HepG2 (cell line): ENCODE results near the gene HOXD8. TPM values are rescaled to one million over a fixed set of nuclear protein-coding genes. Genes with fewer than 3 reads are reported as not detected.

Experiments used
- ATAC-seq: fragments of 200-7000 bp; cut with Tn5 transposase; 3 replicates; pipeline ENCODE4 v1.9.1; 2020; ENCODE audit warnings: mild to moderate bottlenecking, moderate library complexity
- BruUV-seq: library from RNA; stranded (reverse); fragments of 400-500 nt; replicated peaks from 2 replicates; lab custom pipeline; 2021; lab: Mats Ljungman, UMichigan
- CTCF ChIA-PET: fragments of 300-600 bp; formaldehyde crosslinking; extraction: SDS; loops from one replicate; lab custom pipeline; 2021; ENCODE audit warnings: low total read pairs, inconsistent platforms, low intra/inter-chr PET ratio; lab: Yijun Ruan, JAX
- POLR2A ChIA-PET: fragments of 350-600 bp; sonication (Branson Sonifier 250); formaldehyde crosslinking; loops from one replicate; lab custom pipeline; 2020; ENCODE audit warnings: antibody characterized with exemption, inconsistent platforms; lab: Yijun Ruan, JAX
- DNase-seq: peaks from one replicate; pipeline ENCODE4 v3.0.0-alpha.2; 2015; ENCODE audit warnings: low spot score
- FAIRE-seq: peaks from 3 replicates; lab custom pipeline; 2011; peaks lifted over from hg19 to GRCh38; lab: Jason Lieb, UNC
- H2AFZ ChIP-seq: one replicate; pipeline ENCODE4 v1.6.1; 2011; ENCODE audit warnings: low read length, inconsistent platforms
- H3K27ac ChIP-seq: fragments of 300-600 bp; 3 replicates; pipeline ENCODE4 v1.8.0; 2011; ENCODE audit warnings: mixed run types, mild to moderate bottlenecking, mixed read lengths, low read length, inconsistent platforms; ENCODE audit not compliant: insufficient read depth; ENCODE audit errors: extremely low read length
- H3K27me3 ChIP-seq, 2 experiments: fragments of 200-600 bp in 1 of 2; 2 replicates in 1 of 2; 3 replicates in 1 of 2; pipeline versions ENCODE4 v1.6.0 to v1.8.0; 2011; ENCODE audit warnings: low read length in 2 of 2, mild to moderate bottlenecking in 2 of 2, moderate library complexity in 2 of 2, inconsistent platforms in 1 of 2; ENCODE audit not compliant: insufficient read depth in 2 of 2, control insufficient read depth in 1 of 2
- H3K36me3 ChIP-seq, 2 experiments: fragments of 200-600 bp in 1 of 2; replicated peaks in 1 of 2; 2 replicates in 1 of 2; 3 replicates in 1 of 2; pipeline versions ENCODE4 v1.5.1 to v1.8.0; 2011; ENCODE audit warnings: low read length in 2 of 2, inconsistent platforms in 1 of 2; ENCODE audit not compliant: insufficient read depth in 2 of 2, control insufficient read depth in 1 of 2
- H3K4me1 ChIP-seq: 2 replicates; pipeline ENCODE4 v1.5.1; 2012; ENCODE audit warnings: low read length, inconsistent platforms; ENCODE audit not compliant: insufficient read depth
- H3K4me2 ChIP-seq: 2 replicates; pipeline ENCODE4 v1.6.0; 2011; ENCODE audit warnings: low read depth, low read length, inconsistent platforms
- H3K4me3 ChIP-seq, 3 experiments: fragments of 200-600 bp in 1 of 3; sonication (generic), shearing (Covaris generic) in 1 of 3; replicated peaks in 1 of 3; 2 replicates each; pipeline ENCODE4 v1.5.1; 2011 to 2016; ENCODE audit warnings: low read length in 3 of 3, inconsistent platforms in 2 of 3, low read depth in 2 of 3, mild to moderate bottlenecking in 2 of 3, control low read depth in 1 of 3, mixed read lengths in 1 of 3; ENCODE audit not compliant: insufficient read depth in 1 of 3
- H3K79me2 ChIP-seq: one replicate; pipeline ENCODE4 v1.6.1; 2011; ENCODE audit warnings: low read length, inconsistent platforms; ENCODE audit not compliant: insufficient read depth
- H3K9ac ChIP-seq: 2 replicates; pipeline ENCODE4 v1.6.0; 2011; ENCODE audit warnings: mild to moderate bottlenecking, low read depth, low read length, inconsistent platforms; ENCODE audit not compliant: insufficient read depth
- H3K9me3 ChIP-seq: 2 replicates; pipeline ENCODE4 v1.5.1; 2012; ENCODE audit warnings: mild to moderate bottlenecking, low read length
- H4K20me1 ChIP-seq: 2 replicates; pipeline ENCODE4 v1.6.0; 2011; ENCODE audit warnings: inconsistent platforms, mild to moderate bottlenecking, low read length, moderate library complexity; ENCODE audit not compliant: insufficient read depth
- BHLHE40 ChIP-seq: IDR thresholded peaks from 2 replicates; pipeline ENCODE4 v1.6.1; 2011; ENCODE audit warnings: low read length, improper control_type of control experiment
- FLYWCH1 ChIP-seq: sonication (generic); formaldehyde crosslinking; IDR thresholded peaks from 2 replicates; pipeline ENCODE4 v1.8.1; 2023; ENCODE audit warnings: mild to moderate bottlenecking, missing genetic modification reagents
- HNRNPLL ChIP-seq: fragments of 200-400 bp; formaldehyde crosslinking; IDR thresholded peaks from 2 replicates; pipeline ENCODE4 v1.6.1; 2017; ENCODE audit warnings: mild to moderate bottlenecking, low read depth, low read length; ENCODE audit not compliant: poor library complexity, severe bottlenecking
- MTF2 ChIP-seq: sonication (generic); formaldehyde crosslinking; IDR thresholded peaks from 2 replicates; pipeline ENCODE4 v1.5.0; 2020; ENCODE audit warnings: missing genetic modification reagents, borderline replicate concordance
- SMAD9 ChIP-seq: sonication (generic); formaldehyde crosslinking; IDR thresholded peaks from 2 replicates; pipeline ENCODE4 v1.5.1; 2020; ENCODE audit warnings: mild to moderate bottlenecking, missing genetic modification reagents
- TOE1 ChIP-seq: sonication (generic); formaldehyde crosslinking; IDR thresholded peaks from 2 replicates; pipeline ENCODE4 v1.4.0; 2020; ENCODE audit warnings: mild to moderate bottlenecking, missing genetic modification reagents
- ZNF20 ChIP-seq: sonication (generic); formaldehyde crosslinking; IDR thresholded peaks from 2 replicates; pipeline ENCODE4 v1.4.0; 2020; ENCODE audit warnings: mild to moderate bottlenecking, moderate library complexity, missing genetic modification reagents
- ZNF281 ChIP-seq: sonication (generic); formaldehyde crosslinking; IDR thresholded peaks from 2 replicates; pipeline ENCODE4 v1.4.0; 2020; ENCODE audit warnings: missing genetic modification reagents, borderline replicate concordance
- WGBS: methylation state at CpG from one replicate; pipeline ENCODE4 v1.1.6; 2017; ENCODE audit warnings: low lambda C conversion rate; 5-methylcytosine and 5-hydroxymethylcytosine counted together
- in situ Hi-C: cut with HindIII; loops from 2 replicates; pipeline ENCODE4 v1.10.0; 2017; ENCODE audit warnings: low pct_unique_long_range_greater_than_20kb; ENCODE audit not compliant: extremely low pct_ligation_motif_present
- intact Hi-C: fragments of 100-400 bp; cut with micrococcal nuclease; formaldehyde crosslinking; loops from one replicate; pipeline ENCODE4 v1.10.0; 2022; ENCODE audit not compliant: unreplicated experiment
- polyA plus RNA-seq, 8 experiments: library from polyadenylated mRNA; depleted of rRNA in 3 of 8; stranded (reverse) in 7 of 8; unstranded in 1 of 8; fragments of >200 nt; fragmentation: Illumina TruSeq in 4 of 8; extraction: Trizol in 4 of 8; gene quantifications; 2 replicates each; pipeline versions ENCODE4 v1.2.1 to v1.2.3, GENCODE V29; 2011 to 2016; ENCODE audit warnings: low read depth in 4 of 8, missing spikeins in 1 of 8, mixed read lengths in 1 of 8; ENCODE audit not compliant: insufficient read depth in 1 of 8
- total RNA-seq, 5 experiments: library from RNA; depleted of rRNA; stranded (reverse); fragments of >200 nt; fragmentation: Illumina TruSeq; extraction: Trizol; gene quantifications; 2 replicates each; pipeline ENCODE4 v1.2.3, GENCODE V29; 2016; ENCODE audit warnings: low read depth in 1 of 5
- TF ChIP-seq, protein P1 (sequence below): sonication (generic); formaldehyde crosslinking; IDR thresholded peaks from 2 replicates; pipeline ENCODE4 v1.5.1; 2020; ENCODE audit warnings: mild to moderate bottlenecking, missing genetic modification reagents, borderline replicate concordance
- TF ChIP-seq, protein P2 (sequence below): sonication (generic); formaldehyde crosslinking; IDR thresholded peaks from 2 replicates; pipeline ENCODE4 v1.5.0; 2020; ENCODE audit warnings: missing genetic modification reagents, mild to moderate bottlenecking, borderline replicate concordance
- TF ChIP-seq, protein P3 (sequence below): sonication (generic); formaldehyde crosslinking; IDR thresholded peaks from 2 replicates; pipeline ENCODE4 v1.4.0; 2020; ENCODE audit warnings: mild to moderate bottlenecking, missing genetic modification reagents
- TF ChIP-seq, protein P4 (sequence below): sonication (generic); formaldehyde crosslinking; IDR thresholded peaks from 2 replicates; pipeline ENCODE4 v1.8.0; 2022; ENCODE audit warnings: low read depth, missing genetic modification reagents

HOXD8 gene
- total and polyA plus RNA-seq, 2 of the 13 experiments (the other 11 are each of a cell fraction or from before 2014, with no cell fraction given) = not detected

- in situ Hi-C loops = no loop called here
- BruUV-seq = no TSS peak
- no peak for ATAC-seq
- H3K4me1 ChIP-seq = peaks cover 21% of the 10 kb centered on the region
- no peaks in the 10 kb centered on the region for H3K36me3 ChIP-seq
- H3K27me3 ChIP-seq = peaks cover 22 to 92% of the 10 kb centered on the region in 2 experiments
- no peaks in the 10 kb centered on the region for H4K20me1 ChIP-seq
- H3K4me2 ChIP-seq = no peak overlapping the region; the same call in 1 of the 2 replicates
- 28% methylated on average over 46 of the region's 53 CpGs for WGBS
- DNase-seq = no peak
- no peaks in the 10 kb centered on the region for H3K79me2 ChIP-seq
- peak overlapping the region in 1 of 3 experiments; percentile 34; a peak in 1 of 6 replicates for H3K4me3 ChIP-seq
- ChIA-PET POLR2A (no interaction called here), CTCF (no interaction called here)
- no peaks in the 10 kb centered on the region for H3K9me3 ChIP-seq
- FAIRE-seq = no peak
- no peak overlapping the region for H2AFZ ChIP-seq
- intact Hi-C loops = no loop called here
- H3K9ac ChIP-seq = no peak overlapping the region
- TF ChIP-seq TOE1 = no peak
- TF ChIP-seq BHLHE40 = 0 out of 2 replicates have a peak, but pooled peaks have one; percentile 22
- TF ChIP-seq ZNF20 = no peak
- no peak for TF ChIP-seq FLYWCH1 (CRISPR knock-in tag)
- TF ChIP-seq SMAD9 (CRISPR knock-in tag) = no peak
- 0 out of 2 replicates have a peak, but pooled peaks have one; percentile 19 for TF ChIP-seq MTF2 (CRISPR knock-in tag)
- no peak for TF ChIP-seq ZNF281
- peak; percentile 63 for TF ChIP-seq HNRNPLL
- TF ChIP-seq, protein P1, sequence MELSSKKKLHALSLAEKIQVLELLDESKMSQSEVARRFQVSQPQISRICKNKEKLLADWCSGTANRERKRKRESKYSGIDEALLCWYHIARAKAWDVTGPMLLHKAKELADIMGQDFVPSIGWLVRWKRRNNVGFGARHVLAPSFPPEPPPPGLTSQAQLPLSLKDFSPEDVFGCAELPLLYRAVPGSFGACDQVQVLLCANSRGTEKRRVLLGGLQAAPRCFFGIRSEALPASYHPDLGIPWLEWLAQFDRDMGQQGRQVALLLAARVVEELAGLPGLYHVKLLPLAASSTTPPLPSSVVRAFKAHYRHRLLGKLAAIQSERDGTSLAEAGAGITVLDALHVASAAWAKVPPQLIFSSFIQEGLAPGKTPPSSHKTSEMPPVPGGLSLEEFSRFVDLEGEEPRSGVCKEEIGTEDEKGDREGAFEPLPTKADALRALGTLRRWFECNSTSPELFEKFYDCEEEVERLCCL (CRISPR knock-in tag) = no peak
- TF ChIP-seq, protein P2, sequence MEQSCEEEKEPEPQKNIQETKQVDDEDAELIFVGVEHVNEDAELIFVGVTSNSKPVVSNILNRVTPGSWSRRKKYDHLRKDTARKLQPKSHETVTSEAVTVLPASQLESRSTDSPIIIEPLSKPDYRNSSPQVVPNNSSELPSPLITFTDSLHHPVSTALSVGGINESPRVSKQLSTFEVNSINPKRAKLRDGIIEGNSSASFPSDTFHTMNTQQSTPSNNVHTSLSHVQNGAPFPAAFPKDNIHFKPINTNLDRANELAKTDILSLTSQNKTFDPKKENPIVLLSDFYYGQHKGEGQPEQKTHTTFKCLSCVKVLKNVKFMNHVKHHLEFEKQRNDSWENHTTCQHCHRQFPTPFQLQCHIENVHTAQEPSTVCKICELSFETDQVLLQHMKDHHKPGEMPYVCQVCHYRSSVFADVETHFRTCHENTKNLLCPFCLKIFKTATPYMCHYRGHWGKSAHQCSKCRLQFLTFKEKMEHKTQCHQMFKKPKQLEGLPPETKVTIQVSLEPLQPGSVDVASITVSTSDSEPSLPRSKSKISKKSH (CRISPR knock-in tag) = 0 out of 2 replicates have a peak, but pooled peaks have one; percentile 25
- TF ChIP-seq, protein P3, sequence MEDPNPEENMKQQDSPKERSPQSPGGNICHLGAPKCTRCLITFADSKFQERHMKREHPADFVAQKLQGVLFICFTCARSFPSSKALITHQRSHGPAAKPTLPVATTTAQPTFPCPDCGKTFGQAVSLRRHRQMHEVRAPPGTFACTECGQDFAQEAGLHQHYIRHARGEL (CRISPR knock-in tag) = no peak
- TF ChIP-seq, protein P4, sequence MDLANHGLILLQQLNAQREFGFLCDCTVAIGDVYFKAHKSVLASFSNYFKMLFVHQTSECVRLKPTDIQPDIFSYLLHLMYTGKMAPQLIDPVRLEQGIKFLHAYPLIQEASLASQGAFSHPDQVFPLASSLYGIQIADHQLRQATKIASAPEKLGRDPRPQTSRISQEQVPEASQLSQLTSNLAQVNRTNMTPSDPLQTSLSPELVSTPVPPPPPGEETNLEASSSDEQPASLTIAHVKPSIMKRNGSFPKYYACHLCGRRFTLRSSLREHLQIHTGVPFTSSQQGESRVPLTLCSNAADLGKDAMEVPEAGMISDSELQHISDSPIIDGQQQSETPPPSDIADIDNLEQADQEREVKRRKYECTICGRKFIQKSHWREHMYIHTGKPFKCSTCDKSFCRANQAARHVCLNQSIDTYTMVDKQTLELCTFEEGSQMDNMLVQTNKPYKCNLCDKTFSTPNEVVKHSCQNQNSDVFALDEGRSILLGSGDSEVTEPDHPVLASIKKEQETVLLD = no peak
- H3K27ac ChIP-seq = no peak overlapping the region
Observed at GRCh38 chr2:176093145-176093897, 36.2 kb upstream of the HOXD8 start.
